GM18868 (cell line): Measurements from ENCODE around the gene PPP4C.
"Not testable (repeated sequence)": the region's sequence is repeated elsewhere in the genome, so short reads cannot be mapped to it uniquely, and the experiment has no call there.

Experiments used
- ATAC-seq: cut with Tn5 transposase; IDR thresholded peaks from one replicate; pipeline ENCODE4 v1.9.1; 2021; ENCODE audit warnings: mild to moderate bottlenecking, moderate library complexity; ENCODE audit not compliant: unreplicated experiment

Gene PPP4C

GRCh38 chr16:30122604-30123160 is 46.9 kb downstream of the PPP4C start:
- no peak for ATAC-seq

- no peak for ATAC-seq
Observed at GRCh38 chr16:30124985-30125379, 49.2 kb downstream of the PPP4C start.

GRCh38 chr16:30125690-30126089 is 49.9 kb downstream of the PPP4C start:
- ATAC-seq: not testable (repeated sequence)

- ATAC-seq: no peak
Observed at GRCh38 chr16:30127993-30128392, 52.2 kb downstream of the PPP4C start.

- no peak for ATAC-seq
Observed at GRCh38 chr16:30131869-30132475, 56.2 kb downstream of the PPP4C start.

GRCh38 chr16:30132591-30132990 is 56.8 kb downstream of the PPP4C start:
- no peak for ATAC-seq
